AG04450 (cell line): ENCODE results near the gene FTH1. TPM values are rescaled to one million over a fixed set of nuclear protein-coding genes. Genes with fewer than 3 reads are reported as not detected.

Experiments used
- CTCF ChIA-PET: fragments of 300-600, 350-600 bp; formaldehyde crosslinking; extraction: SDS; loops from one replicate; lab custom pipeline; 2022; ENCODE audit warnings: antibody characterized with exemption, inconsistent platforms; lab: Charles Lee
- POLR2A ChIA-PET: fragments of 350-600 bp; formaldehyde crosslinking; extraction: SDS; loops from one replicate; lab custom pipeline; 2021; ENCODE audit warnings: antibody characterized with exemption, inconsistent platforms; lab: Yijun Ruan, JAX
- DNase-seq: peaks from one replicate; pipeline ENCODE4 v3.0.0-alpha.2; 2011; ENCODE audit warnings: low read depth, low spot score
- H3K27ac ChIP-seq: one replicate; pipeline ENCODE4 v1.5.1; 2012; ENCODE audit warnings: low read depth, low read length, control low read depth
- H3K27me3 ChIP-seq: one replicate; pipeline ENCODE4 v1.6.0; 2012; ENCODE audit warnings: low read length; ENCODE audit not compliant: control insufficient read depth, insufficient read depth
- H3K4me3 ChIP-seq: 2 replicates; pipeline ENCODE4 v1.5.1; 2011; ENCODE audit warnings: mild to moderate bottlenecking, low read depth, low read length, control low read depth
- H3K9me3 ChIP-seq: 2 replicates; pipeline ENCODE4 v1.5.1; 2012; ENCODE audit warnings: low read length; ENCODE audit not compliant: control insufficient read depth, insufficient read depth
- polyA minus RNA-seq: library from RNA; depleted of rRNA, polyadenylated mRNA; stranded (reverse); fragments of >200 nt; gene quantifications from 2 replicates; pipeline ENCODE4 v1.2.3, GENCODE V29; 2011; rRNA and poly(A)+ RNA removed
- polyA plus RNA-seq: library from polyadenylated mRNA; depleted of rRNA; stranded (reverse); fragments of >200 nt; gene quantifications from 2 replicates; pipeline ENCODE4 v1.2.3, GENCODE V29; 2011; rRNA removed
- TF ChIP-seq, protein P1 (sequence below): IDR thresholded peaks from 2 replicates; pipeline ENCODE4 v1.5.1; 2011; ENCODE audit warnings: low read depth, low read length, control low read depth, inconsistent platforms

Gene FTH1
- 3,294 and 4,220 TPM in 2 replicates for polyA plus RNA-seq
- polyA minus RNA-seq = 1,880 and 1,982 TPM in 2 replicates

DNA sequence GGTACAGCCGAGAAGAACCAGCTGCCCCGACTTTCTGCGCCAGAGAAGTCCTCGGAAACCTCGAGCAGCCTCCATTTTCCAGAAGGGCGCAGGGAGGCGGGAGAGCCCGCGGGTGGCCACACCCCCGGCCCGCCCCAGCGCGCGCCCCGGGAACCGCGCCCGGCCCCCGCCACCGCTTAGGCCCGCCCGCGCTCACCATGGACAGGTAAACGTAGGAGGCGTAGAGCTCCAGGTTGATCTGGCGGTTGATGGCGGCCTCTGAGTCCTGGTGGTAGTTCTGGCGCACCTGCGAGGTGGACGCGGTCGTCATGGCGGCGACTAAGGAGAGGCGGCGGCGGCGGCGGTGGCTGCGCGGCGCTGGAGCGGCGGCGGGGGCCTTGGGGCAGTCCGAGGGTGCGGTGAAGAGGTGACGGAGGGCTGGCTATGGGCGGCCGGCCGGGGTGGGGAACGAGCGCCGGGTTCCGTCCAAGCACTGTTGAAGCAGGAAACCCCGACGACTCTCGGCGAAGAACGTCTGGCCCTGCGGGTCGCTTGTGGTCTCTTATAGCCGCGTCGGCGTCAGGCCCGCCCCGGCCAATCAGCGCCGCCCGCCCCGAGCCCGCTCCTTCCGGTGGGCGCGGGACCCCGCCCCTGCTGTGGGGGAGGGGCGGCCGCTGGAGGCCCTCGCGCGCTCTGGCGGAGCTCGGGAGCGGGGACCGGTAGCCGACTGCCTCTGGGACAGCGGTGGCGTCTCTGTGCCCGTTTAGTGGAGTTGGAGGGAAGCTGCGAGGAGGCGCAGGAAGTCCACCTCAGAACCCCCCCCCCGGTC, at the start of gene FTH1:
Gene FTH1 (minus strand): TSS at position 519 of the 808 bp plus-strand sequence. CDS start 209 bp downstream, at position 310.
- CTCF ChIA-PET = interaction anchor here (0.6 to 14.7 kb wide), 5 partner anchors 18 to 141 kb away, joined by 3 to 135 read pairs (median 10); no protein-coding TSS in a partner anchor
- TF ChIP-seq, protein P1, sequence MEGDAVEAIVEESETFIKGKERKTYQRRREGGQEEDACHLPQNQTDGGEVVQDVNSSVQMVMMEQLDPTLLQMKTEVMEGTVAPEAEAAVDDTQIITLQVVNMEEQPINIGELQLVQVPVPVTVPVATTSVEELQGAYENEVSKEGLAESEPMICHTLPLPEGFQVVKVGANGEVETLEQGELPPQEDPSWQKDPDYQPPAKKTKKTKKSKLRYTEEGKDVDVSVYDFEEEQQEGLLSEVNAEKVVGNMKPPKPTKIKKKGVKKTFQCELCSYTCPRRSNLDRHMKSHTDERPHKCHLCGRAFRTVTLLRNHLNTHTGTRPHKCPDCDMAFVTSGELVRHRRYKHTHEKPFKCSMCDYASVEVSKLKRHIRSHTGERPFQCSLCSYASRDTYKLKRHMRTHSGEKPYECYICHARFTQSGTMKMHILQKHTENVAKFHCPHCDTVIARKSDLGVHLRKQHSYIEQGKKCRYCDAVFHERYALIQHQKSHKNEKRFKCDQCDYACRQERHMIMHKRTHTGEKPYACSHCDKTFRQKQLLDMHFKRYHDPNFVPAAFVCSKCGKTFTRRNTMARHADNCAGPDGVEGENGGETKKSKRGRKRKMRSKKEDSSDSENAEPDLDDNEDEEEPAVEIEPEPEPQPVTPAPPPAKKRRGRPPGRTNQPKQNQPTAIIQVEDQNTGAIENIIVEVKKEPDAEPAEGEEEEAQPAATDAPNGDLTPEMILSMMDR = no peak
- H3K27me3 ChIP-seq = no peaks in the 10 kb centered on the region
- H3K4me3 ChIP-seq = peak within 1 kb of the TSS; percentile 100
- POLR2A ChIA-PET = interaction anchor here (0.5 to 3.2 kb wide), 32 partner anchors 11 to 1694 kb away, joined by 3 to 37 read pairs (median 4); partner anchors contain the start of gene BEST1
- DNase-seq = peak; percentile 77
- H3K27ac ChIP-seq = peak within 1 kb of the TSS; percentile 88
- H3K9me3 ChIP-seq = peaks cover 5% of the 10 kb centered on the region; the same call in 1 of the 2 replicates

DNA sequence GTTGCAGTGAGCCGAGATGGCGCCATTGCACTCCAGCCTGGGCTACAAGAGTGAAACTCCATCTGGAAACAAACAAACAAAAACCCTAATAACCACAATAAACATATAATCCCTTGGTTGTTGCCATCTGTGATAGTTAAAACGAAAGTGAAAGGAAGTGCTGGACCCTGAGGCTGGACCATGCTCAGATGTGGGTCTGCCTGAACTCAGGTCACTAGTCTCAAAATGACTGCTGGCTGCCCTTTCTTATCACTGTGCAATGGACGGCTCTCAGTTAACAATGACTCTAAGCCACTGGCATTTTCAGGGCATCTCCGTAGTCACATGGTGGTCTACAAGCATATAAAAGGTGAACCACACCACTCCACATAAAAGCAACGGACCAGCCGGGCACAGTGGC, 48.2 kb upstream of the FTH1 start:
- no peak overlapping the region for H3K27ac ChIP-seq
- TF ChIP-seq, protein P1 = no peak

DNA sequence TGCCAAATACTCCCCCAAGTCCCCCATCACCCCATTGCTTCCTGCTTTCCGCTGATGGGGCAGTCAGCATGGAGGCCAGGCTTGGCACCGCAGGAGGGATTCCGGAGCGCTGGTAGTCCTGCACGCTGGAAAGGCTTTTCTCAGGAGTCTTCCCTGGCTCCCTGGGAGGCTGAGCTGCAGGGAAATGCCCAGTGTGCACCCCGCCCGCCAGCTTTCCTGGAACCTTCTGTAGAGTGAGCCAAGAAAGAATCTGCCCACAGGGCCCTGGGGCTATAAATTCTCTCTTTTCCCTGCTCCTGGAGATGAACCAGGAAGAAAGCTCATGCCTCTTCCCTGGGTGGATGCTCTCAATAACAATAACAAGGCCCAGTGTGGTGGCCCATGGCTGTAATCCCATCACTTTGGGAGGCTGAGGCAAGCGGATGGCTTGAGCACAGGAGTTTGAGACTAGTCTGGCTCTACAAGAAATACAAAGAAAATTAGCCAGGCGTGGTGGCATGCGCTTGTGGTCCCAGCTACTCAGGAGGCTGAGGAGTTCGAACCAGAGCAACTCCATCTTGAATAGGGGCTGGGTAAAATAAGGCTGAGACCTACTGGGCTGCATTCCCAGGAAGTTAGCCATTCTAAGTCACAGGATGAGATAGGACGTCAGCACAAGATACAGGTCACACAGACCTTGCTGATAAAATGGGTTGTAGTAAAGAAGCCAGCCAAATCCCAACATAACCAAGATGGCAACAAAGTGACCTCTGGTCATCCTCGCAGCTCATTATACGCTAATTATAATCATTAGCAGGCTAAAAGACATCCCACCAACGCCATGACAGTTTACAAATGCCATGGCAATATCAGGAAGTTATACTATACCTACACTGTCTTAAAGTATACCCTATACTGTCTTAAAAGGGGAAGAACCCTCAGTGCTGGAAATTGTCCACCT, 46.4 kb upstream of the FTH1 start:
- no peak overlapping the region for H3K27ac ChIP-seq
- CTCF ChIA-PET = interaction anchor here (0.6 to 1.7 kb wide), 3 partner anchors 9 to 68 kb away, joined by 3 to 7 read pairs (median 5); no protein-coding TSS in a partner anchor
- peaks cover 3% of the 10 kb centered on the region; the same call in 1 of the 2 replicates for H3K9me3 ChIP-seq
- no peak overlapping the region for H3K4me3 ChIP-seq
- POLR2A ChIA-PET = no interaction called here
- no peaks in the 10 kb centered on the region for H3K27me3 ChIP-seq
- TF ChIP-seq, protein P1 = no peak
- no peak for DNase-seq

More for the DNA sequence above, 48.2 kb upstream of the FTH1 start:
- ChIA-PET POLR2A (no interaction called here), CTCF (interaction anchor here (1.1 kb wide), 1 partner anchor 66 kb away, joined by 3 read pairs; no protein-coding TSS in a partner anchor)
- Histone ChIP-seq H3K4me3 (no peak overlapping the region), H3K27me3 (no peaks in the 10 kb centered on the region), H3K9me3 (peaks cover 3% of the 10 kb centered on the region)
- DNase-seq = no peak

DNA sequence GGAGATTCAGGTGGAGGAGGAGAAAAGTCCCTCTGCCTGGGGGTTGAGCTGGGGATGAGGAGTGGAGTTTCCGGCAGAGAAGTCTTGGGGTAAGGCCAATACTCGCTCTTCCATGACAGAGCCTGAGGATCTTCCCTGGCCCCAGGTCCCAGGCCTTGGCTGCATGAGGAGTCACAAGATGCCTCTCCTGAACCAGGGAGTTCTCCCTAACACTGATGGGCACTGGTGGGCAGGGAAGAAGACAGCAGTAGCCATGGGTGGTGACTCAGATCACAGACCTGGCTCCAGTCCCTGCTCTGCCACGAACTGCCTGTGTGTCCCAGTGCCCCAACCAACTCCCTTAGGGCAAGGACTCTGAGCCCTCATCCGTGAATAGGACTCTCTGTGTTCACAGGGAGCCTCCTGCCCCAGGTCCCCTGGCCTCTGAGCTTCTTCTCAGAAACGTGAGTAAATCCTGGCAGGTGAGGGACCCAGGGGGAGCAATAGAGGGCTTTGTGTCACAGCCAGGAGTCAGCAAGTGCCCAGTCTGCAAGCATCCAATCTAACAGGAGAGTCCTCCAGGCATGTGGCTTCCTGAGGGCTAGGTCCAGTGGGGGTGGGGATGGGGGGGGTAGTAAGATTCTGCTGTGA, 45.5 kb upstream of the FTH1 start:
- no peak overlapping the region for H3K4me3 ChIP-seq
- POLR2A ChIA-PET = interaction anchor here (0.5 to 1.1 kb wide), 4 partner anchors 9 to 45 kb away, joined by 3 to 8 read pairs (median 4); partner anchors contain the start of gene FTH1
- no peak for DNase-seq
- H3K9me3 ChIP-seq = peaks cover 3% of the 10 kb centered on the region; the same call in 1 of the 2 replicates
- TF ChIP-seq, protein P1 = no peak
- H3K27ac ChIP-seq = no peak overlapping the region
- CTCF ChIA-PET = interaction anchor here (0.6 to 1.7 kb wide), 4 partner anchors 8 to 1644 kb away, joined by 3 to 7 read pairs (median 4); no protein-coding TSS in a partner anchor
- H3K27me3 ChIP-seq = no peaks in the 10 kb centered on the region
